Activated CD4-positive, CD25-positive, alpha-beta regulatory T cell (primary cell): ENCODE results near the gene ACAD11.
"Not testable (repeated sequence)": the region's sequence is repeated elsewhere in the genome, so short reads cannot be mapped to it uniquely, and the experiment has no call there.

Source experiments
- DNase-seq, 4 experiments: peaks; one replicate each; lab custom pipeline; 2025; lab: John Stamatoyannopoulos, UW

Gene ACAD11

DNA sequence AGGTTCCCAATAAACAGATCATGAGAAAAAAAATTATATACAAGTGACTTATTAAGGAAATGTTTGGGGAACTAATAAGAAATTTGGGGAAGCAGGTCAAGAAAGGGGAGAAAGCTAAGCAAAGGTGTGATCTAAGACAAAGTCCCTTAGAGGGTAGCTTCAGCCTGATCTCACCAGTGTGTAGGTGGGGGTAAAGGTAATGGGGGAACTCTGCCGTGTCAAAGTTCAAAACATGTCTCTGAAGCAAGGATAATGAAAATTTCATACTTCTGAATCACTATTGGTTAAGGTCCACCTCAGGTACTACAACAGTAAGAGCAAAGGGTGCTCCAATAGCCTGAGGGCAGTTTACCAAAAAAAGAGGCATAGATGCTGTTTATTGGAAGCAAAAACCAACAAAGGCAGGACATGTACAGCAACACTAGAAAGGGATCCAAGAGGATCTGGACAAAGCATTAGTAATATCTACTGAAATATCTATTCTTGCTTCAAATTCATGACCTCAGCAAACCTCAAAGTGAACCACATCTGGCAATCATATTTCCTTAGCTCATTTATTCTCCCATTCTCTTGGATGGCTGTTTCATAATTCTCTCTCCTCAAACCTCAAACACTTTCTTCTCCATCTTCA lies 6.9 kb downstream of the ACAD11 start:
- no peak for DNase-seq

DNA sequence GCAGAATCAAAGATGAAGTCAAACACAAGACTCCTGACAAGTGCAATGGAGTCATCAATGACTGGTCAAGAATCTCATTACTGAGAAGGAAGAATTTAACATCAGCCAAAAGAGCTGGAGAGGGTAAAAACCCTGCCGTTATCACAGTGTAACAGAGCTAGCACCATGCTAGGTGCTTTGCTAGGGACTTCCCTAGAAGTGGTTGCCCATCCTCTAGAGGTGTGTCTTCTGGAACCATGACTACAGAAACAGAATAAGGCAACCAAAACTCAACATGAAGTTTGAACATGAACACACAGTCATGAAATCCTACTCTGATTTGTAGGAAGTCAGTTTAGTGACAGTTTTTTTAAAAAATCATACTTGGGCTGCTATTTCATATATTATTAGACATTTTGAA lies 9.5 kb downstream of the ACAD11 start:
- DNase-seq = no peak

DNA sequence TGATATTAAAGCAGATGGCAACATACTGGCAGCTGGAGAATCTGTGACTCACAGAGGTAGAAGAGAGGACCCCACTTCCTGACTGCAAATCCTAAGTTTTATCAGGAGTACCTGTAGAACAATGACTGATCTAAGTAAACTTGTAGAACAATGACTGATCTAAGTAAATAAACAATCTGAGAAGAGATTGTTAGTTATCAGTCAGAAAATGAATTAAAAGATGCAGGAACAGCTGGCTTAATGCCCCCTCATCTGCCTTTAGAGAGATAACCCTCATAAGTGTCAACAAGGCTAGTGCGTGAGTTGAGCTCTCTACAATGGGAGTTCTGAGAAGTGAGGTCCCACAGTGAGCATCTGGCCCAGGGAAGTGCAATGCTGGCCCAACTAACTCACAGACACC lies 14.6 kb downstream of the ACAD11 start:
- no peak for DNase-seq

DNA sequence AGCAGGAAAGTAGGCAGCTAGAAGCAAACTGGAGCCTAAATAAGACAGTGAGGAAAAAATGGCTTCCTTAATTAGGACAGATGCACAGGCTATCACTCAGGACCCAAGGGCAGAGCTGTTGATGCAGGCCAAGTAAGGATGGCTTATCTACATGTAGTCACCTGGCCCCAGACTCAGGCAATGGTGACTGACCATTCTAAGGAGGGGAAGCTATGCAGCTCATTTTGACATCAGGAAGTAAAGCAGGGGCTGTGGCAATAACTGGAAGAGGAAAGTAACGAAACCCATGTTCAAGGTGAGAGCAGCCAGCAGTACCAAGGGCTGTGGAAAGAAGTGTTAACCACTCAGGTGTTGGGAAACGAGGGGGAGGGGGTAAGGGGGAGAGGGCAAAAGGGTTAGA lies 16.2 kb downstream of the ACAD11 start:
- DNase-seq = no peak

DNA sequence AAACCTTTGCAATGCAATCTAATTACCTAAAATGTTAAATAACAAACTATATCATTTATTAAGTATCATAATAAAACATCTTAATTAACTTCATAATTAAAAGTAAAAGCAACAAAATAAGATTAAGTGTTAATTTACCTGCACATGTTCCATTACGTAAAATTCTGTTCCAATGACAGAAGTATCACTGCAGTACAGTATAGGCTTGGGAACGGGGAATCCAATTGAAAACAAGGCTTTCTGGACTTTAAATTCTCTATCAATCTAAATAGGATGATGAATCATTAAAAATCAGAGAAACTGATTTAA lies 17.1 kb downstream of the ACAD11 start:
- DNase-seq = no peak

DNA sequence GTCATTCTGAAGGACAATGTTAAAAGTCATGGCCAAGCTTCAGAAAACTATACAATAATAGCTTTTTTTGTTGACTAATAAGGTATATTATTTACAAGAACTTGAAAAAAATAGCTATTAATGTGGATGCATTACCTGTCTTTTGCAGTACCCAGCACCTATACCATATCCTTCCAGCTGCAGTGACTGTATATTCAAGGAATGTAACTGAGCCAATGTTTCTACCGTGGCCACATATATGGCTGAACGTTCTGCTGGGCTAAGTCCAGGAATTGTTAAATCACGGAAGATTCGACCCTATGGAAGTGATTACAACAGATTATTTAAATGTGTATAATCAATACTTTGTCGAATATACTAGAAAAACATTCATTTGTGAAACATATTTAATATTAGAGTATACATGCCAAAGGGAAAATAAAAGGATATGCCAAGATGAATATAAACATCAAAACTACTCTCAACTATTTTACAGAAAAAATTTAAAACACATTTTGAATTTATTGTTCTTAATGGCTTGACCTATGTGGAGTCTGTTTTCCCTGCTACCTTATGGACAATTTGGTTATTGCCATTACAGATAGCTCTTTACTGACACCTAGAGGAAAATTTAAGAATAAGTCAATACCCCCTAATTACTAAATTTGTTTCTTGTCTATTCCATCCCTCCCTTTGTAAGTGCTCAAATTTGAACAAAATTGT lies 17.6 kb downstream of the ACAD11 start:
- DNase-seq = no peak

DNA sequence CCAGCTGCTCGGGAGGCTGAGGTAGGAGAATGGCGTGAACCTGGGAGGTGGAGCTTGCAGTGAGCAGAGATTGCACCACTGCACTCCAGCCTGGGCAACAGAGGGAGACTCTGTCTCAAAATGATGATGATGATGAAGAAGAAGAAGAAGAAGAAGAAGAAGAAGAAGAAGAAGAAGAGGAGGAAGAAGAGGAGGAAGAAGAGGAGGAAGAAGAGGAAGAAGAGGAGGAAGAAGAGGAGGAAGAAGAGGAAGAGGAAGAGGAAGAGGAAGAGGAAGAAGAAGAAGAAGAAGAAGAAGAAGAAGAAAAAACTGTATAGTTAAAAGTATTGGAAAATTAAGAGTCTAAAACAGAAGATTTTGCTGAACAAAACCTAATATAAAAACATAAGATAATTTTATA lies 18.2 kb downstream of the ACAD11 start:
- DNase-seq = not testable (repeated sequence)

DNA sequence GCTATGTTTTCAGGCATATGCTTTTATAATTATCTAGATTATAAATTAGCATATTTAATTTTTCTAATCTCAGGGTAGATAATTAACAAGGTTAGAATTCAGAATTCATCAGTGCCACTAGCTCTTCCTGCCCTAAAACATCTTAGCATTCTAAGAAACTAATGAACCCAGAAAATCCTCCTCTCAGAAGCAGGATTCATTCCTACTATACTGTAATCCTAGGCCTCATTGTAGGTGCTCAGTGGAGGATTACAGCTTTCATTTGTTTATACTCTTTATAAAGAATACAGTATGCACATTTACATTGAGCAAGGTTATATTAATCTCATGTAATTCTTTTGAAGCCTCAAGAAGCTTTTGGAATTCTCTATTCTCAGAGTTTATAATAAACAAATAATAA lies 20.9 kb downstream of the ACAD11 start:
- no peak for DNase-seq

DNA sequence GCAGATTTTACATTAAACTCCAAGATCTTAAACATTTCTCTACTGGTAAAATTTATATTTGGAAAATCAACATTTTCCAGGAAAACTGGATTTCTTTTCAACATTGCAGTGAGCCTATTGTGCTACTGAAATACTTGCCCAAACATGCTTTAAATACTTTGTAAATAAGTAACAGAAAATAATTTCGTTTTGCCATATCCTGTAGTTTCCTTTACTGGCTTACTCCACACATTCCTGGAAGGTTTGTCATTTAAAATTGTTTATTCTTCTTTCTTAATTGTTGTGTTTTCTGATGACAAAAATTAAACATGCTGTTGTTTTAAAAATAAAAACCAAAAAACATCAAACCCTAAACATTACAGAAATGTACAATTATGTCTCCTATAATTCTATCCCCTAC lies 22.0 kb downstream of the ACAD11 start:
- DNase-seq = no peak

DNA sequence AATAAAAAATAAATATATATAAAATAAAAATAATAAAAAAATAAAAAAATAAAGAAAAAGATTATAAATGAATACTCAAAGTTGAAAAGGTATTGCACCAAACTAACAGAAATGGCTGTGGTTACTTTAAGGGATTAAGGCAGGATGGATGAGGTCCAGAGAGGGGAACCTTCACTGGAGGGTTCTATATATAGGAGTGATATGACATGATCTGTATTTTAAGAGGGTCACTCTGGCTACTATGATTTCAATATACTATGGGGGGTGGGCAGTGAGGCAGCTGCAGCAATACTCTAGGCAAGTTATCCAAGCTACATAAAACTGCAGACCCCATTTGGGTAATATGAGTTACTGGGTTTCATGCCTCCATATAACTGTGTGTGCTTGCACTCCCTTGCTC lies 24.6 kb downstream of the ACAD11 start:
- no peak for DNase-seq

DNA sequence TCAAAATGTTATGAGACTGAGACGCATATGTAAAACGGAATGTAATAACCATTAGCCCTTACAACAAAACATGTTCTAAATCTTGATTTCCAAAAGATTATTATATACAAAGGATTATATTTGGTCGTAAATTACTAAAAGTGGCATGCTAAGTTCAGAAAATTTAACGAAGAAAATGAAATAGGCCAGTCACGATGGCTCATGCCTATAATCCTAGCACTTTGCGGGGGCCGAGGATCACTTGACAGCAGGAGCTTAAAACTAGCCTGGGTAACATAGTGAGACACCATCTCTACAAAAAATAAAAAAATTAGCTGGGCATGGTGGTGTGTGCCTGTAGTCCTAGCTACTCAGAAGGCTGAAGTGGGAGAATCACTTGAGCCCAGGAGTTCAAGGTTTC lies 29.0 kb downstream of the ACAD11 start:
- DNase-seq = no peak

DNA sequence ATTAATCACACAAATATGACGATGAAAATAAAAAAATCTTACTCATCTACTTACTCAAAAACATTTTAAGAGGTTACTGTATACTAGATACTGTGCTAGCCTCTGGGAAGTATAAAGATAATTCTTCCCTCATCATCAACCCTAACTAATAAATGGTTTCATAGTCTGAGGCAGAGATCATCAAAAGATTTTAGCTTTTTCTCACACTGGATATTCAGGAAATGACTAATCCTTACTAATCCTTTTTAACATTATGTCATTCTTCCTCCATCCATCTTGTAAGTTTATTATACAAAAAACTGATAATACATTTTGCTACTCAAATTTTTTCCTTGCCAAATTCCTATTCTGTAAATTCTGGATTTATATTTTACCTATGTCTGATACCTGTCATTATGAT lies 29.7 kb downstream of the ACAD11 start:
- DNase-seq = no peak

DNA sequence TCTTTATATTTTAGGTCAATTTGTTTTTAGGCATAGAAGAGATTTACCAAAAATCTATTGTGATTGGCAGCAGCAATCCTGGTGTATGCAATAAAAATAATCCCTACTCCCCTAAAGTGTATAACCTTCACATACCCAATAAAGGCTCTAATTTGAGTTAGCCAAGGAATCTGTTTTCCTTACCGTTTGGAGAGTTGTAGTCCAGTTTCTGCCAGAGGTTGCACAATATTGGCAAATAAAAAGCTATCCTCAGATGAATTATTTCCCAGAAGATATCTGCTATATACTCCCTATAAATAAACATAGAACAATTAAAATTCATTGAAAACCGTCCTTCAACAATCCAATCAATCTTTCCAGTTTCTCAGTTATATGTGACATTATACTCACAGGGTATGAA lies 31.5 kb downstream of the ACAD11 start:
- no peak for DNase-seq

DNA sequence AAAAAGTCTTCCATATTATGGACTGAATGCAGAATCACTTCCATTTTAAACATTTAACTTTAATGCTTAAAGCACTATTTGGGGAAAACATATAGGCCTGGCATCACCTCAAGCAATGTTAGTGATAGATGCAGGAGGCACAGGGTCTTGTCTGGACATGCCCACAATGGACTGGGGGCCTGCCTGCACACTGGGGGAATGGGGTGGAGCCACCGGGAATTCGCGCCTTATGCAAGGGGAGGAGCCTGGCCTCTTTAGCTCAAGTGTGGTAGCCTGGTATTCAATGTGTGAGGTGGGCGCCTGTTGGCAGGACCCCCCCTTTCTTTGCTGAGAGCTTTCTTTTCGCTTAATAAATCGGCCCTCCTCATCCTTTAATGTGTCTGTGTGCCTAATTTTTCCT lies 32.7 kb downstream of the ACAD11 start:
- no peak for DNase-seq

DNA sequence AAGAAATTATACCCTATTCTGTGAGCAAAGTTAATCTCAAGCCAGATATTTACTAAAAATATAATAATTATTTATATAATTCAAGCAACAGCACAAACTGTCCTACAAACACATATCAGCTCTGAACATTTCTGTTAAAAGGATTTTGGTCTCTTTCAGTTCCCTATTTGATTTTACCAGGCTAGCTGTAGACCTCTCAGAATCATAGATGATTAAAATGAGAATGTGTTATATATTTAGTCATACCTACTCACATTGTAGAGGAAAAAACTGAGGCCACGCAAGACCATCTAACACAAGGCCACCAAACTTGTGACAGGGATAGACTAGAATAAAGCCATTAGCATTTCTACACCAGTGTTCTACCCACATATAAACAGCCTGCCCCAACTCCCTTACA lies 34.0 kb downstream of the ACAD11 start:
- DNase-seq = no peak

DNA sequence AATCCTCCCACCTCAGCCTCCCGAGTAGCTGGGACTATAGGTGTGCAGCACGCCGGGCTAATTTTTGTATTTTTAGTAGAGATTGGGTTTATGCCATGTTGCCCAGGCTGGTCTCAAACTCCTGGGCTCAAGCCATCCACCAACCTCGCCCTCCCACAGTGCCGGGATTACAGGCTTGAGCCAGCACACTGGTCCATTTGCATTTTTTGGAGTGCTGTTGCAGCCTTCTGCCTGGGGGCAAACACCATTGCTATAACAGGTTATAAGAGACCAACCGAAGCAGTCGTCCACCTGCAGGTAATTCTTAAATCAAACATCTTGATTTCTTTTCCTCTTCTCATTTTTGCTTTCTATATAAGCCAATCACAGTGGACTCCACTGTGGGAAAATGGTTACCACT lies 34.8 kb downstream of the ACAD11 start:
- no peak for DNase-seq

DNA sequence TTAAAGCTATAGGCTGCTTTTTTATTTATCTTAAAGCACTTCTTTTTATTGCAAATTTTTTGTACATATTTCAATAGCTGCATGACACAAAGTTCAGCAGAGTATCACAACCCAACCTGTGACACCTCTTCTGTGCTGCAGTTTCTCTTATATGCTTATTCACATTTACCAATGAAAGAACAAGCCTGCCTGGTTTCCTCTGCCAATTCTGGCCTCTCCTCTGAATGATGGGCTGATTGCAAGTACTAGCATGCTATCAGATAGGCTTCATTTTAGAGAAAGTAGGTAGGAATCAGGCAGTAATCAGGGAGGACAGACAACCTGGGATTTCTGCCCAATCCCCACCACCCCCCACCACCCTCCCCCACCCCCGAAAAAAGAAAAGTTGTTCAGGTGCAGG lies 36.0 kb downstream of the ACAD11 start:
- no peak for DNase-seq

DNA sequence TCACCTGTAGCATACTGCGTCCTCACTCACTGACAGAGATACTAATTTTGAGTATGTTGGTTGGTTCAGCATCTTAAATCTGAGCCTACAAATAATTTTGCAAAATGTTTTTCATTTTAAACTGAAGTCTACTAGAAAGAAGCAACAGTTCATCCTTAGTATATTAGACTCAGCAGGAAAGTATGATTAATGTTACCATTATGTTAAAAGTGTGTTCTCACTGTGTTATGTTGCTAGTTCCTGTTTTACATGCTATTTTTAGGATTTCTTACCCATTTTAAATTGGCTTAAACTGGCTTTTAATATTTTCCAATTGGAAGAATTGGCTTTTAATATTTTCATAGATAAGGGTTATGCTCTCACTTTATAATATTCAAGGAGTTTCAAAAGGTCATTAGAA lies 36.8 kb downstream of the ACAD11 start:
- DNase-seq = no peak

DNA sequence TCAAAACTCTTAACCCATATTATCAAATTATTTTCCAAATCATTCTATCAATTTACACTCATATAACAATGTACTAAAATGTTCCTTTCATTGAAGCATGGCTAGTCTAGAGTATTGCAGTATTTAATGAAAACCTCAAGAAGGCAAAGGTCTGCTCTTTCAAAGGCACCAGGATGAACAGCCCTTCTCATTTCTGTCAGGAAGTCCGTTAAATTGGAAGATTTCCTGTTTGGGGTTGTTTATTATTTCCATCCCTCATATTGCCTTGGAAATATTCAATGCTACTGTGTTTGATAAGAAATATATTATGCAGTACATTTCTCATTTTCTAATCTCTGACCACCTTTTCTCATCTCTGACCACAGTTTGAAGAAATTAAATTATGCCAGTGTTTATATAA lies 37.5 kb downstream of the ACAD11 start:
- DNase-seq = no peak

DNA sequence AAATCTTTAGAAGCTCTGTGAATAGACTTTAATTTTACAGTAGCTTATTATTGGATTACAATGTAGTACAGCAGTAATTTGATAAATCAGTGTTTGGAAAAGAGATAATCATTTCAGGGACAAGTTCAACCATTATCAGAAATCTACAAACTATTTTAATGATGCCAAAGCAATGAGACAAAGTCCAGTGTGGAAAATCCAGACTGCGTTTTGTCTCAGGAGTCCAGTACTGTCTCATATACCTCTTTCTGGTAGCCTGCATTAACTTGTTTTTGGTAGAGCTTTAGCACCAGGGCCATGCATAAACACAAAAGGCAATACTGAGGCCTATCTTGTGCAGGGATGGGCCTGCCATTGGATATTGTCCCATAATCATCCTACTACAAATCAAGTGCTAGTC lies 42.8 kb downstream of the ACAD11 start:
- DNase-seq = no peak

DNA sequence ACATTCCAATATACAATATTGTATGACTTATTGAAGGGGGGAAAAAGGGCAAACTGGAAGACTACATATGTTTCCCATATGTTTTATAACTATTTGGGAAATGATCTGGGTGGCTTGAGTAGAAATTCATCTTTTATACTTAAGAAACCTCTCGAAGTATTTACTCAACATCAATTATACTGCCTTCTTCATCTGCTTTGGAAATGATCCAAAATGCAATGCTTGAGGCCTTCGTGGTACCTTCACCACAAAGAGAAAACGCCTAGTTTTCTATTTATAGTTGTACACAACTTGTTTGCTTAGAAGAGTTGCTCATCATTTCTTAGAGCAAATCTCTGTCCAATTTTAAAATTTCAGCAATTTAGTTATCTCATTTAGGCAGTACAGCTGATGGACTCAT lies 43.7 kb downstream of the ACAD11 start:
- DNase-seq = no peak

DNA sequence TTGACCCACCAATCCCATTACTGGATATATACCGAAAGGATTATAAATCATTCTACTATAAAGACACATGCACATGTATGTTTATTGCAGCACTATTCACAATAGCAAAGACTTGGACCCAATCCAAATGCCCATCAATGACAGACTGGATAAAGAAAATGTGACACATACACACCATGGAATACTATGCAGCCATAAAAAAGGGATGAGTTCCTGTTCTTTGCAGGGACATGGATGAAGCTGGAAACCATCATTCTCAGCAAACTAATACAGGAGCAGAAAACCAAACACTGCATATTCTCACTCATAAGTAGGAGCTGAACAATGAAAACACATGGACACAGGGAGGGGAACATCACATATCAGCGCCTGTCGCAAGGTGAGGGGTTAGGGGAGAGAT lies 44.3 kb downstream of the ACAD11 start:
- DNase-seq = not testable (repeated sequence)

DNA sequence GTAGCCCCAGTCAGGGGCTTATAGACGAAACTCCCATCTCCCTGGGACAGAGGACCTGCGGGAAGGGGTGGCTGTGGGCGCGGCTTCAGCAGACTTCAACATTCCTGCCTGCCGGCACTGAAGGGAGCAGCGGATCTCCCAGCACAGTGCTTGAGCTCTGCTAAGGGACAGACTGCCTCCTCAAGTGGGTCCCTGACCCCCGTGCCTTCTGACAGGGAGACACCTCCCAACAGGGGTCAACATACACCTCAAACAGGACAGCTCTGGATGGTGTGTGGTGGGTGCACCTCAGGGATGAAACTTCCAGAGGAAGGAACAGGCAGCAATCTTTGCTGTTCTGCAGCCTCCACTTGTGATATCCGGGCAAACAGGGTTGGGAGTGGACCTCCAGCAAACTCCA lies 53.0 kb downstream of the ACAD11 start:
- DNase-seq = not testable (repeated sequence)

DNA sequence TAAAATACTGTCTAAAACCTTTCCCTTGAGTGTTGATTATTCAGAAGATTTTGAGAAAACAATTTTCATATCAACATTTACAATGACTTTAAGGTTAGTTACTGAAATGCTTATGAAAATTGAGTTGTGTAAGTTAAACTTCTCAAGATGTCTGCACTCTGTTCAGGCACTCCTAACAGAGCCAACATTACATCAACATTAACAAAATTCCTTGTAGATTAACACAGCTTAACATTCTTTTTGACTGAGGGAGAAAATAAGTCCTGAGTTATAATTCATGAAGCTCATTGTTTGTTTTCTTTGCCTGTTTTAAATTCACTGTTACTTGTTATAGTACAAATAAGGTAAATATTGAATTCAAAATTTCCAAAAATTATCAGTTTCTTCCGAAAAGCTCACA lies 53.5 kb downstream of the ACAD11 start:
- DNase-seq = no peak
